Gastrocnemius medialis (tissue), 4 donors: ENCODE results near the gene CASP3.

Experiments used
- POLR2A ChIP-seq, 2 donors: fragments of 450-650 bp; IDR thresholded peaks; one replicate each; pipeline ENCODE4 v1.6.1; 2017; ENCODE audit warnings: antibody characterized with exemption in 2 of 2, mild to moderate bottlenecking in 2 of 2, moderate library complexity in 2 of 2
- TF ChIP-seq, protein P1 (sequence below), 5 experiments: fragments of 450-650 bp in 3 of 5; fragments of 200-600 bp in 2 of 5; sonication (generic) in 2 of 5; IDR thresholded peaks in 4 of 5; conservative IDR thresholded peaks in 1 of 5; 1 replicate in 4 of 5; 2 replicates in 1 of 5; pipeline ENCODE4 v1.5.1; 2016 to 2019; ENCODE audit warnings: antibody characterized with exemption in 5 of 5, mild to moderate bottlenecking in 3 of 5, moderate library complexity in 3 of 5

DNA sequence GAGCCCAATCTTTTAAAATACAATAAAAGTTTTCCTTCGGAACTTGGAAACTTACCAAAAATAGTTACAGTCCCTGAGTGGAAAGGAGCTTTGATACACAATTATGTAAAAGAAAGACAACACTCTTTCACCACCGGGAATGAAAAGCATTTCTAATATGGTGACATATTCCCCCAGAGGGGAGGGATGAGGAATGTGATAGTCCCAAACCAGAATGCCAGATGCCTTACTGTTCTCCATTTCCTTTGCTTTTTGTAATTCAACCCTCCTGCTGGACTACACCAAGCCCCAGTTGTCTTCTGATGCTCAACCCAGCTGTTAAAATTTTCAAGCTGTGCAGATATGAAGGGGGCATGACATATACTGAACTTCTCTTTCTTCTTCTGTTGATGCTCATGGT, 4.4 kb upstream of the CASP3 start:
- TF ChIP-seq, protein P1, sequence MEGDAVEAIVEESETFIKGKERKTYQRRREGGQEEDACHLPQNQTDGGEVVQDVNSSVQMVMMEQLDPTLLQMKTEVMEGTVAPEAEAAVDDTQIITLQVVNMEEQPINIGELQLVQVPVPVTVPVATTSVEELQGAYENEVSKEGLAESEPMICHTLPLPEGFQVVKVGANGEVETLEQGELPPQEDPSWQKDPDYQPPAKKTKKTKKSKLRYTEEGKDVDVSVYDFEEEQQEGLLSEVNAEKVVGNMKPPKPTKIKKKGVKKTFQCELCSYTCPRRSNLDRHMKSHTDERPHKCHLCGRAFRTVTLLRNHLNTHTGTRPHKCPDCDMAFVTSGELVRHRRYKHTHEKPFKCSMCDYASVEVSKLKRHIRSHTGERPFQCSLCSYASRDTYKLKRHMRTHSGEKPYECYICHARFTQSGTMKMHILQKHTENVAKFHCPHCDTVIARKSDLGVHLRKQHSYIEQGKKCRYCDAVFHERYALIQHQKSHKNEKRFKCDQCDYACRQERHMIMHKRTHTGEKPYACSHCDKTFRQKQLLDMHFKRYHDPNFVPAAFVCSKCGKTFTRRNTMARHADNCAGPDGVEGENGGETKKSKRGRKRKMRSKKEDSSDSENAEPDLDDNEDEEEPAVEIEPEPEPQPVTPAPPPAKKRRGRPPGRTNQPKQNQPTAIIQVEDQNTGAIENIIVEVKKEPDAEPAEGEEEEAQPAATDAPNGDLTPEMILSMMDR (IDR thresholded peaks at IDR 0.05 in 4 of 5, conservative IDR thresholded peaks at IDR 0.05 in 1 of 5): no peak
- TF ChIP-seq POLR2A (IDR thresholded peaks at IDR 0.05): no peak
